HG02588 (cell line): ENCODE measurements around the gene CCDC97.
A peak's percentile ranks its signal among the peaks of the same experiment; 100 is the strongest.
"Not testable (repeated sequence)": the region's sequence is repeated elsewhere in the genome, so short reads cannot be mapped to it uniquely, and the experiment has no call there.

Experiments
- ATAC-seq: cut with Tn5 transposase; IDR thresholded peaks from one replicate; pipeline ENCODE4 v1.9.1; 2021; ENCODE audit warnings: mild to moderate bottlenecking, moderate library complexity; ENCODE audit not compliant: unreplicated experiment

The CCDC97 gene

DNA sequence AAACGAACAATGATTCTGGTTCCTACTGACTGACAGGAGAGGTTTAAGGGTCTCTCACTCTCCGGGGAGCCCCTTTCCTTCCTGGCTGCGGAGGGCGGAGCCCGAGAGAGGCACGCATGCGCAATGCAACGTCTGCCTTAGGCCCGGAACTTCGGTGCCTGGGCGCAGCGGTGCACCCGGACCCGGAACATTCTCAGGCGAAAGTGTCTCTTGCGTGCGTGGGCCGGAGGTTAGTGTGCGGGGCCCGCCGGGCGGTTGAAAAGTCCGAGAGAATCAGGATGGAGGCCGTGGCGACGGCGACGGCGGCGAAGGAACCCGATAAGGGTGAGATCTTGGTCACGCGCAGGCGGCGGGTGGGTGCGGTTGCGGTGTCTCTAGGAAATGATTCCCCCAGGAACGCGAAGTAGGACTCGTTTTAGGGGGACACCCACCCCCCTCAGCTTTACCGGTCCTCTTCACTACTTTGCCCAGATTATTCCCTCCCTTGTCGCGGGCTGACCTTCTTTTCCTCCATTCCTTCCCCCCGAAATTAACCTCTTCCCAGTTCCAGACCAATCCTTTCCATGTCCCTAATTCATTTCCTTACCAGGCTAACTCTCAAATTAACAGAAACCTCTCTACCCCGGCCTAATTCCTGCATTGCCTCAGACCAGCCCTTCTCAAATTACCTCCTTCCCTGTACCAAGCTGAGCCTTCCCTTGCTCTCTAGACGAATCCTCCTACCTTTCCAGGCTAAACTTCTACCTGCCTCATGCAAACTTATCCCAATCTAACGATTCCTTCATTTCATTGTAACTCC lies at the start of gene CCDC97:
CCDC97 (plus strand) TSS at position 140 of the 799 bp plus-strand sequence; CDS start at position 279, 139 bp downstream.
- peak; percentile 53 for ATAC-seq

DNA sequence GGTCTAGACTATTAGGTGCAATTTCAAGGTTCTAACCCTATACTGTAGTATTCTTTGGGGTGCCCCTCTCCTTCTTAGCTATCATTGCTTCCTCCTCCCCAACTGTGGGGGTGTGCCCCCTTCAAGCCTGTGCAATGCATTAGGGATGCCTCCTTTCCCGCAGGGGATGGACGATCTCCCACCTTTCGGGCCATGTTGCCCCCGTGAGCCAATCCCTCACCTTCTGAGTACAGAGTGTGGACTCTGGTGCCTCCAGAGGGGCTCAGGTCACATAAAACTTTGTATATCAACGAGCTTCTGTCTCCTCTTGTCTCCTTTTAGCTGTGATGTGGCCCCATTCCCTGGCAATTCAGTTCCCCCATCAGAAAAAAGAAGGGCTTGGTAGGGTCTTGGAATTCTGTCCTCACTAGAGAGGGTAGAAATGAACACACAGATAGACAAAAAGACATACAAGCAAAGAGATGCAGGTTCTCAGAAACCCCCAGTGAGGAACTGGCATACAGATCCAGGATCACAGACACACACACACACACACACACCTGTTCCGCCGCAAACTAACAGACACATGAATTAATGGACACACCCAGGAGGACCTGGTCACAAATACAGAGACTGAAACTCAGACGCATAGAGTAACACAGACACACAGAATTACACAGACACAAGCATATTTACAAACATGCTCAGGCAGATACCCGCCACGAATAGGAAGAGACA lies 48.3 kb upstream of the CCDC97 start:
- no peak for ATAC-seq

DNA sequence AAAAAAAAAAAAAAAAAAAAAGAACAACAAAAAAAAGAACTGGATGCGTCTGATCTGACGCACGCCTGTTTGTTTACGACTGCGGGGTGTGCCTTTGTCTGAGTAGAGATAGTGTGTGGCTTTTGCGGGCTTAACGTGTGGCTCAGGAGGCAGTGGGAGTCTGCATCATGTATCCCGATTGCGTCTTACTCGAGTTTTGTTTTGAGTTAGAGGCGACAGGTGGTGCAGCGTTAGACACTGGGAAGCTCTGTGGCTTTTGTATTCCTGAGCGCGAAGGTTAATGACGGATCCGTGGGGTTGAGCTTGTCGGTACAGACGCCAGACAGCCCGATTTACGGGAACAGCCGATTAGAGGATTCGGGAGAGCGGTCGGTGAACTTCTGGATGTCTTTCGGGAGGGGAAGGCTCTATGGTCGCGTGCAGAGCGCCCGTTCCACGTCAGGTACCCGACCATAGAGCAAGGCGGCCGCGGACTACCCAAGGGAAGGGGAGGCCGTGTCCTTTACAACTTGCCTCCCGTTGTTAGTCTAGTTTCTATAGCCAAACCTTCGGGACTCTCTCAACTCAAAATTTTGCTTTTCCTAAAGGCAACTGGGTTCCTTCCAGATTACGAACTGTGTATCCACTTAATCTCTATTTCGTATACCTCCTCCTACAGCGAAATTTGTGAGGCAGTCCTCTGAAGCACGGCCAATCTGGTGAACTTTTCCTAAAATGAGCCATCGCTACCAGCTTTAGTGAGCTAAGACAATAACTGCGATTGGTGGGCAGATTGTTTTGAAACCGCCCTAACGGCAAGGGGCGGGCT lies 46.7 kb upstream of the CCDC97 start:
- no peak for ATAC-seq

DNA sequence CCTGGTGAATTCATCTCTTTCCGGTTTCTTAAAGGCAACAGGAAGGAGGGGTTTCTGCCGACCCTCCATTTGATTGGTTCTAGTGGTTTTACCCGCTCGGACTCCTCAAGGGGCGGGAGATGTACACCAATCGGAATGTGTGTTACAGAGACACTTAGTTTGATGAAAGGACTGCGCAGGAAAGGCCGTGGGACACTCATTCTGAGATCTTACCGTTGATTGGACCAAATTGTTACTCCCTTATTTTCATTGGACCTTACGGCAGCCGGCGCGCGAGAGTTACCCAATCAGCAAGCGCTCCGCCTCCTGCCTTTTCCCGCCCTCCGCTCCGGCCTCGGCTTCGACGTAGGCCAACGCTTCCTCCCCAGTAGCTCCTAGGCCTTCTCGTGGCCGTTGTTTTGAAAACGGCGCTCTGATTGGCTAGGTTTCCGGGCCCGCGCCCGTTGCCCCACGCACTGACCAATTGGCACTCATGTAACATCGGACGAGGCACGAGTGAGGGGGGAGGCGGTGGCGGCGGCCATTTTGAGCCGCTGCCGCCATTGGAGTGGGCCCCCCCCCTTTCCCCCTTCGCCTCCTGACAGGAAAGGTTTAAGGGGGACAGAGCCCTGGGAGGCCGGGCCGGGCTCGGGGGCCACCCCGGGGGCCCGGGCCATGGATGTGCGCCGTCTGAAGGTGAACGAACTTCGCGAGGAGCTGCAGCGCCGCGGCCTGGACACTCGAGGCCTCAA lies 46.0 kb upstream of the CCDC97 start, which contains the start of gene HNRNPUL1:
HNRNPUL1 (plus strand) TSS at position 523 of the 731 bp plus-strand sequence; CDS start at position 655, 132 bp downstream.
- ATAC-seq: peak; percentile 67

DNA sequence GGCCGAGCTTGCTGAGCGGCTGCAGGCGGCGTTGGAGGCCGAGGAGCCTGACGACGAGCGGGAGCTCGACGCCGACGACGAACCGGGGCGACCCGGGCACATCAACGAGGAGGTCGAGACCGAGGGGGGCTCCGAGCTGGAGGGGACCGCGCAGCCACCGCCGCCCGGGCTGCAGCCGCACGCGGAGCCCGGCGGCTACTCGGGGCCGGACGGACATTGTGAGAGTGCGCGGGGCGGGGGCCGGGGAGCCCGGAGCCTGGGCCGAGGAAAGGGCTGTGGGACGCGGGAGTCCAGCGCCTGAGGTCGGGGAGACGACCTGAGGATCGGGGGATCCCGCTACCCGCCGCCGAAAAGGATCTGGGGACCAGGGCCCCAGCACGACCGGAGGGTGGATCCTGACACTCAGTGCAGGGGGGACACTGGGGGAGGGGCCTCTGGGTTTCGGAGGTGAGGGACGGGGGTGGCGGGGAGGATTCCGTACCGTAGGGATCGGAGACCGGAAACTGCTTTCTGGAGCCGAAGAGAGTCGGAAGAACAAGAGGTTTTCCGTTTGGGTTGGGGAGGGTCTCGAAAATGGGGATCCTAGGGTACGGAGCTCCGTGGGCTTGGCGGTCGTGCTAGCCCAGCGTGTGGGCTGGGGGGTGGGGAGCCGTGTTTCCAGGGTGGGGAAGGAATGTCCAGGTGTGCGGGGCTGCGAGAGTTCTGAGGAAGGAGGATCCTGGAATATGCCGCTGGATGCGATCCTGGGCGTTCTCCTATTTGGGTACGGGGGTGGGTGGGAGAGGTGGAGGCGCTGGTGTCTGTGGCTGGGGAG lies 45.2 kb upstream of the CCDC97 start:
- no peak for ATAC-seq

DNA sequence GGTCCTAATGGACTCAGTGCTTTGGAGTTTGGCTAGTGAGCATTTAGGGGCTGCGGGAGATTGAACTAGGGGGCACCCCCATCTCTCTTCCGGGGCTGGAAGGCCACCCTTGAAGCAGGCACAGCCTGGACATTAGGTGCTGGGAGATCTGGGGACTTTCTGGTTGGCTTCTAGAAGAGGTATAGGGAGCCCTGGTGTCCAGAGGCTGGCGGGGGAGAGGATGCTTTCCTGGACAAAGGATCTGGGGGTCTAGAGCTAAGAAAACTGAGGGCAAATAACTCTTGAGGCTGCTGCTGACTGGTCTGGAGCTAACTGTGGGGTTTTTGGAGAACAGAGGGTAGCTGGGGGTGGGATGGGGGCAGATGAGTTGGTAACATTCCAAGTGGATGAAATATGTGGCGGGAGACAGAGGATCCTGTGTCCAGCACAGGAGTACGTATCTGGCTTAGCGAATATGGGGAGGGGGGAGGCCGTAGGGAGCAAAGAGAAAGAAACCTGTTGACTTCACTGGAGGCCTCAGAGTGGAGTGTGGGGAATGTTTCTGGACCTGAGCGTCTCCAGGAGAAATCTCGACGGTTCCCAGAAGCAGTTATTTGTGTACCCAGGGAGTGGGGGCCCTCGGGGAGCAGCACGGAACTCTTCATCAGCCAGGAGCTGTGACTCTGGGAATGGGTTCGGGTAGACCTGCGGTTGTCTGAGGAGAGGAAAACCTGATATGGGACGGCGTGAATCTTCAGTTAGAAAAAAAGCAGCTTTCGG lies 44.4 kb upstream of the CCDC97 start:
- no peak for ATAC-seq

DNA sequence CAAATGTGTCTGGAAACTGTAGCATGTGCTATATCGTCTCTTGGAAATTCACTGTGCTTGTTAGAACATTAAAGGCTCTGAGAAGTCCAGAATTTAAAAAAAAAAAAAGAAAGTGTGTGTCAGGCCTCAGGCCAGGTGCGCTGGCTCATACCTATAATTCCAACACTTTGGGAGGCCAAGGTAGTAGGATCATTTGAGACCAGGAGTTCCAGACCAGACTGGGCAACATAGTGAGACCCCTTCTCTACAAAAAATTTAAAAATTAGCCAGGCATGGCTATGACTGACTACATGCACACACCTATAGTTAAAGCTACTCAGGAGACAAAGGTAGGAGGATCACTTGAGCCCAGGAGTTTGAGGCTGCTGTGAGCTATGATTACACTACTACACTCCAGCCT lies 40.9 kb upstream of the CCDC97 start:
- no peak for ATAC-seq

DNA sequence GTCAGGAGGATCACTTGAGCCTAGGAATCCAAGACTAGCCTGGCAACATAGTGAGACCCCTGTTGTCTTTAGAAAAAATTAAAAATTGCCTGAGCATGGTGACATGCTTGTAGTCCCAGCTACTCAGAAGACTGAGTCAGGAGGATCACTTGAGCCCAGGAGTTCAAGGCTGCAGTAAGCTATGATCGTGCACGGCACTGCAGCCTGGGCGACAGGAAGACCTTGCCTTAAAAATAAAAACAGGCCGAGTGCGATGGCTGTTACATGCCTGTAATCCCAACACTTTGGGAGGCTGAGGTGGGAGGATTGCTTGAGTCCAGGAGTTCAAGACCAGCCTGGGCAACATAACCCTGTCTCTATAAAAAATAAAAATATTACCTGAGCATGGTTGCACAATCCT lies 40.4 kb upstream of the CCDC97 start:
- ATAC-seq: no peak

DNA sequence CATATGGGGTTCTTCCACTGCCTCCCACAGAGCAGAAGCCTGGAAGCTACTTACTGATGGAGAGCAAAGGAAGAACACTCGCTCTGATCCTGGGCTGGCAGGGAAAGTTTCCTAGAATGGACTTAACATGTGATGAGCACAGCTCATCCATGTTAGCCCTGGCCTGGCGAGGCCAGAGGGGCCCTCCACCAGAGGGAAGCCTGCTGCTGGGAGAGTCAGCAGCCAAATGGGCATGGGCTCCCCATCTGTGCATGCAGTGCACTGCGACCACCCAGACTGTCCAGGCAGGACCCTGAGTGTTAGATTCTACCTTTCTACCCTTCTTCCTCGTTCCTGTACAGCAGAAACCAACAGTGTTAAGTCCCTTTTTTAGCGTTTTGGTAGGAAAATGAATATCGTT lies 36.9 kb upstream of the CCDC97 start:
- no peak for ATAC-seq

DNA sequence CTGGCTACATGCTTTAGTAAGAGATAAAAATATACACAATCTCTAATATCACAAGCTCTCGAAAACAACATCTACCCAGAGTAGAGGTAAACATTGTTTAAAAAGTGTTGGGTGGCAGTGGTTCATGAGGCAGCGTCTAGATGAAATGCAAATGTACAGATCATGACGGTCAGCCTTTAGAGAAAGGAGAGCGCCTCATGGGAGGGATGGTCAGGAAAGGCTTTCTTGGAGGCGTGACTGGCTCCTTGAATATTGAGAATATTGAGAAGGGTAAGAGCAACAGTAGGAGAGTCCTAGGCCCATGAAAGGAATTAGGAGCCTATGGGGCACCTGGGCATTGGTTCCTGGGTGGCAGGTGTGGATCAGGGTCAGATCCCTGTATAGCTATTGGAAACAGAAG lies 35.2 kb upstream of the CCDC97 start:
- ATAC-seq: no peak

DNA sequence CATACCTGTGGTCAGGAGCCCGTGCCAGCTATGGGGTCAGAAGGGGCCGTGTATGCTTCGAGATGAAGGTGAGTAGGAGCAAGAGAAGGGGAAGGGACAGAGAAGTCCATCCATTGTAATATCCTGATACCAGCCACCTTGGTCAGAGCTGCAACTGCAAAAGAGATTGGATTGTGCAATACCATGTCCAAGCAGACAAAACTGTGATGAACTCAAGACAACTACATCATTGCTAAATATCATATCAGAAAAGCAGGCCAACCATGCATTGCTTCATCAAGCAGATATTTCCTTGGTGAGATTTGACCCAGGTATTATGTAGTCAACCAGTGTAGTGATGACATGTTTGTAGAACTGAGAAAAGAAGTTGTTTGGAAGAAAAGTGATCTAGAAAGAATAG lies 33.7 kb upstream of the CCDC97 start:
- ATAC-seq: no peak

DNA sequence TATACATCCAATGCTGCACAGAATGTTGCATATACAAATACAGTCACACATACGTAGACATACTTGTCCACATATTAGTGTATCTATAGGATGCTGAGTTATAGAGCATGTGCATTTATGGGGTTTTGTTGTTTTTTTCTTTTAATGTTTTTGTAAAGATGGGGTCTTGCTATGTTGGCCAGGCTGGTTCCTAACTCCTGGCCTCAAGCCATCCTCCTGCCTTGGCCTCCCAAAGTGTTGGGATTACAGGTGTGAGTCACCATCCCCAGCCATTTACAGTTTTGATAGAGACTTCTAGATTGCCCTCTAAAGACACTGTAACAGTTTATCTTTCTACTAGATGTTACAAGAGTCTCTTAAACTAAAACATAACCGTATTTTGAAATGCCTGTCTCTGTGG lies 31.5 kb upstream of the CCDC97 start:
- ATAC-seq: no peak

DNA sequence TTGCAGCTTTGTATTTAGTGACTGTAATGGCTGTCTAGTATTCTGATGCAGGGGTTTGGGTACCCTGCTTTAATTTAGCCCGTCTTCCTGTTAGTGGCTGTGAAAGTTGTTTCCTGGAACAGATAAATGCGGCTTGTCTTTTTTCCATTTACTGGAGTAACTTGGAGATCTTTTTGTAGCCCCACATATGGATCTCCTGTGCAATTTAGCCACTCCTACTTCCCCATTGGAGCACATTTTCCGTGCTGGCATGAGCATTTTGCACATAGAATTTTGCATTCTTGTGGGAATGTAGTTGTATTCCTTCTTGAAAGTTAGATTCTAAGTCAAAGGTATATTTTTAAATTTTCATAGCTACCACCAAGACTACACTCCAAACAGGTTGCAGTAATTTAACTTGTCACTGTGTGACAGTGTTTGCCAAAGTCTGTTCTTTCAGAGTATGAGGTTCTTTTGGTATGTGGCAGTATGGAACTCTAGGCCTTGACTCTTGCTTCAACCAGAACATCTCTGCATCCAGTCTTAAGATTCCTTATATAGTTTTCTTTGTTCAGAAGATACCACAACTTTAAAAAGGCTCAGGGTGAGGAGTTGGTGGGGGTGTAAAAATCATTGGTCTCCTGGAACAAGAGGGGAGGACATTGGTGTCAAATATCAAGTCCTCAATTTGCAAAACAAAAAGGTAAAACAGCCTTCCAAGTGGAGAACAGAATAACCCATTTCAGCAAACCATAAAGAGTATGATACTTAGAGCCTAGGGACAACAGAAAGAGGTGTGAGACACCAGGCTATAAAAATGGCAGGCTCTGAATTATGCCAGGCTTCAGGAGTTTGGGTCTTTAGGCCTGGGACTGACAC lies 21.1 kb upstream of the CCDC97 start:
- ATAC-seq: no peak

DNA sequence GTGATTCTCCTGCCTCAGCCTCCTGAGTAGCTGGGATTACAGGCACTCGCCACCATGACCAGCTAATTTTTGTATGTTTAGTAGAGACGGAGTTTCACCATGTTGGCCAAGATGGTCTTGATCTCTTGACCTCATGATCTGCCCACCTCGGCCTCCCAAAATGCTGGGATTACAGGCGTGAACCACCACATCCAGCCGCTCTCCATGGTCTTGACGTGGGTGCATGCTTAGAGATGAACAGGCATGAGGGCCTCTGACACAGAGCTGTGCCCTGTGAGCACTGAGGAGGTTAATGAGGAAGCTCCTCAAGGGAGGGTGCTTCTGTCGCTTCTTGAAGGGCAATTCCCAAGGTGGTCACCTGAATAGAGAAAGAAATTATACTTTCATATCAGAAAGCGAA lies 20.2 kb upstream of the CCDC97 start:
- not testable (repeated sequence) for ATAC-seq

DNA sequence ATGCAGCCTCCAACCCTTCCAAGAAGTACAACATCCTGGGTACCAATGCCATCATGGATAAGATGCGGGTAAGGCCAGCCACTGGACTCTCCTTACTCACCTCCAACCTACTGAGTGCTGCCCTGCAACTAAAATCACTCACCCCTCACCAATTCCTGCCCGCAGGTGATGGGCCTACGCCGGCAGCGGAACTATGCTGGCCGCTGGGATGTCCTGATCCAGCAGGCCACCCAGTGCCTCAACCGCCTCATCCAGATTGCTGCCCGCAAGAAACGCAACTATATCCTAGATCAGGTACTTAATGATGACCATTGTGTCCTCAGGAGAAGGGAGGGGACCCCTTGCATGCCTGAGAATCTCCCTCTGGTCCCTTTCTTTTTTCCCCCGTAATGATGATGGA lies 15.6 kb upstream of the CCDC97 start:
- ATAC-seq: no peak

DNA sequence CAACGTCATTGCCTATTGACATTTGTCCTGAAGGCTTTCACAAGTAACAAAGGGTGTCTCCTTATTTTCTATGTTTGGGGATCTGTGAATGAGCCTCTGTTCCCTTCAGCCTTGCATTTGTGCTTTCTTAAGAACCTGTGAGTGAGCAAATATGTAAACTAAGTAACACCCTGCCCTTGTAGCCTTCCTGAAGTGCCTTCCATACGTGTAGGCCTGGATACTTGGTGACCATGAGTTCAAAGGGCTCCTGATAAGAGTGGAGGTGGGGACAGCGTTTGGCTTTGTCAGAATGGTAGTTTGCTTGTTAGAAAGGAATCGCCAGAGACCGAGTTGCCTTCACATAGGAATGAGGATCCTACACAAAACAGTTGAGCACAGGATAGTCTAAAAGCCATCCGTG lies 14.5 kb upstream of the CCDC97 start:
- ATAC-seq: no peak

DNA sequence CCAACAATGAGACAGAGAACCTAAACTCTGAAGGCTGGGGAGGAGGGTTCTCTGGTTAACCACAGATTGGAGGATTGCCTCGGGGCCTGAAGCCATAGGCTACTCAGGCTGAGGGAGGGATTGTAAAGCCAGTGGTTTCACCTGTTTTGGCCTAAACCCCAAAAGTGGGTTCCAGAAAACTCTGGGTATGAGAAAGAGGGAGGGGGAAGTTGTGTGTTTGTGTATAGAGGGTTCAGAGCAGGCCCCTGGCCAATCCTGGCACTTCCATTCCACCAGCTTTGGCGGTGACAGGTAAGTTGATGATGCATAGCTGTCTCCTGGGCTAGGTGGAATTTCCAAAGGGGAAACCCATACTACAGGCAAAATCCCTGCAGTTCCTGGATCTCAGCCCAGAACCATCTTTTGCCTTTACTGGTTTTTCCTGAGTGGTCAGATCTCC lies 13.5 kb upstream of the CCDC97 start:
- no peak for ATAC-seq
